K562 (cell line): ENCODE measurements around the gene FBXO44. TPM values are rescaled to one million over a fixed set of nuclear protein-coding genes. Genes with fewer than 3 reads are reported as not detected.

Source experiments
- ATAC-seq: fragments of 200-7000 bp; cut with Tn5 transposase; 3 replicates; pipeline ENCODE4 v1.9.1; 2020; ENCODE audit warnings: moderate library complexity
- BruUV-seq: library from RNA; stranded (reverse); fragments of 400-500 nt; replicated peaks from 2 replicates; lab custom pipeline; 2021; lab: Mats Ljungman, UMichigan
- CTCF ChIA-PET: fragments of 300-600 bp; formaldehyde crosslinking; extraction: SDS; loops from one replicate; lab custom pipeline; 2021; ENCODE audit warnings: low intra/inter-chr PET ratio; lab: Yijun Ruan, JAX
- POLR2A ChIA-PET: fragments of 300-600, 350-650 bp; sonication (Branson Sonifier 250); formaldehyde crosslinking; extraction: SDS; loops from one replicate; lab custom pipeline; 2021; ENCODE audit warnings: antibody characterized with exemption, inconsistent platforms; lab: Yijun Ruan, JAX
- DNase-seq, 4 experiments: peaks; one replicate each; pipeline versions ENCODE4 v3.0.0 to v3.0.0-alpha.2; 2011 to 2018; ENCODE audit warnings: low spot score in 3 of 4, mixed read lengths in 3 of 4; ENCODE audit errors: extremely low read depth in 1 of 4
- FAIRE-seq: peaks from 2 replicates; lab custom pipeline; 2011; peaks lifted over from hg19 to GRCh38; lab: Jason Lieb, UNC
- H2AFZ ChIP-seq: 2 replicates; pipeline ENCODE4 v1.6.0; 2011; ENCODE audit warnings: low read depth, low read length, control low read depth, inconsistent platforms
- H3K27ac ChIP-seq: fragments of 200-600 bp; 3 replicates; pipeline ENCODE4 v1.8.0; 2011; ENCODE audit warnings: low read depth, mild to moderate bottlenecking, control low read depth, inconsistent platforms, low read length, moderate library complexity, mixed read lengths; ENCODE audit errors: extremely low read depth
- H3K27me3 ChIP-seq, 2 experiments: fragments of 300-600 bp in 1 of 2; 2 replicates in 1 of 2; 3 replicates in 1 of 2; pipeline versions ENCODE4 v1.6.0 to v1.8.0; 2011; ENCODE audit warnings: inconsistent platforms in 2 of 2, low read length in 2 of 2, mild to moderate bottlenecking in 1 of 2, mixed read lengths in 1 of 2, moderate library complexity in 1 of 2; ENCODE audit not compliant: control insufficient read depth in 2 of 2, insufficient read depth in 2 of 2
- H3K36me3 ChIP-seq: fragments of 300-600 bp; 3 replicates; pipeline ENCODE4 v1.8.0; 2011; ENCODE audit warnings: mild to moderate bottlenecking, low read length, inconsistent platforms; ENCODE audit not compliant: control insufficient read depth, insufficient read depth
- H3K4me1 ChIP-seq, 2 experiments: fragments of 200-600 bp in 1 of 2; replicated peaks in 1 of 2; 2 replicates in 1 of 2; 3 replicates in 1 of 2; pipeline versions ENCODE4 v1.5.1 to v1.8.0; 2011; ENCODE audit warnings: inconsistent platforms in 2 of 2, low read length in 2 of 2, mild to moderate bottlenecking in 1 of 2, mixed read lengths in 1 of 2, moderate library complexity in 1 of 2; ENCODE audit not compliant: control insufficient read depth in 2 of 2, insufficient read depth in 2 of 2
- H3K4me2 ChIP-seq: 2 replicates; pipeline ENCODE4 v1.6.1; 2011; ENCODE audit warnings: low read length, control low read depth, inconsistent platforms, mixed read lengths; ENCODE audit not compliant: insufficient read depth
- H3K4me3 ChIP-seq: fragments of 200-600 bp; sonication (generic), shearing (Covaris generic); 2 replicates; pipeline ENCODE4 v1.5.1; 2016; ENCODE audit warnings: control low read depth, inconsistent platforms
- H3K79me2 ChIP-seq: fragments of 200-600 bp; 3 replicates; pipeline ENCODE4 v1.8.0; 2011; ENCODE audit warnings: low read length, inconsistent platforms; ENCODE audit not compliant: control insufficient read depth, insufficient read depth
- H3K9ac ChIP-seq, 2 experiments: 2 replicates each; pipeline versions ENCODE4 v1.6.0 to v1.6.1; 2011; ENCODE audit warnings: low read depth in 2 of 2, low read length in 2 of 2, control low read depth in 1 of 2, inconsistent platforms in 1 of 2, mild to moderate bottlenecking in 1 of 2, mixed read lengths in 1 of 2; ENCODE audit not compliant: insufficient read depth in 1 of 2
- H3K9me1 ChIP-seq: one replicate; pipeline ENCODE4 v1.6.0; 2011; ENCODE audit warnings: inconsistent platforms, mild to moderate bottlenecking, low read length, moderate library complexity; ENCODE audit not compliant: control insufficient read depth, insufficient read depth
- H3K9me3 ChIP-seq: replicated peaks from 2 replicates; pipeline ENCODE4 v1.5.1; 2011; ENCODE audit warnings: low read depth, low read length, inconsistent platforms; ENCODE audit not compliant: control insufficient read depth, insufficient read depth
- H4K20me1 ChIP-seq: replicated peaks from 2 replicates; pipeline ENCODE4 v1.6.1; 2011; ENCODE audit warnings: low read length, inconsistent platforms, mixed read lengths; ENCODE audit not compliant: control insufficient read depth, insufficient read depth
- HNRNPL ChIP-seq: fragments of 200-400 bp; formaldehyde crosslinking; IDR thresholded peaks from 2 replicates; pipeline ENCODE4 v1.6.1; 2017; ENCODE audit warnings: low read depth, mild to moderate bottlenecking, low read length
- NR3C1 ChIP-seq: sonication (generic); formaldehyde crosslinking; IDR thresholded peaks from 2 replicates; pipeline ENCODE4 v1.8.1; 2022; ENCODE audit warnings: missing genetic modification reagents
- ZBTB33 ChIP-seq: sonication (generic); formaldehyde crosslinking; IDR thresholded peaks from 2 replicates; pipeline ENCODE4 v1.8.1; 2023; ENCODE audit warnings: mild to moderate bottlenecking, missing genetic modification reagents
- ZNF583 ChIP-seq: fragments of 250-450 bp; sonication (Bioruptor Pico); IDR thresholded peaks from 2 replicates; pipeline ENCODE4 v1.4.0; 2020
- WGBS: fragments of 100-300 bp; shearing (Covaris generic); methylation state at CpG from one replicate; pipeline ENCODE4 v1.1.6; 2016; ENCODE audit warnings: low coverage, mixed read lengths; ENCODE audit not compliant: insufficient coverage; ENCODE audit errors: missing lambda C conversion rate; 5-methylcytosine and 5-hydroxymethylcytosine counted together
- in situ Hi-C: fragments of 300-500 bp; cut with MboI; formaldehyde crosslinking; loops from 4 replicates; pipeline ENCODE4 v1.15.0; 2018; ENCODE audit warnings: inconsistent platforms, mixed read lengths
- intact Hi-C: fragments of 100-400 bp; cut with micrococcal nuclease; formaldehyde crosslinking; loops from 2 replicates; pipeline ENCODE4 v1.14.2; 2022
- polyA plus RNA-seq, 8 experiments: library from polyadenylated mRNA; depleted of rRNA in 4 of 8; stranded (reverse) in 5 of 8; unstranded in 3 of 8; fragments of >200 nt; fragmentation: Nextera tagmentation in 2 of 8; fragmentation: Illumina TruSeq in 1 of 8; extraction: Ambion mirVana in 2 of 8; extraction: Trizol in 1 of 8; gene quantifications; 2 replicates each; pipeline versions ENCODE4 v1.2.1 to v1.2.3, GENCODE V29; 2011 to 2014; ENCODE audit warnings: inconsistent platforms in 1 of 8, missing spikeins in 1 of 8
- total RNA-seq, 7 experiments: library from RNA; depleted of rRNA in 6 of 7; stranded (reverse); fragments of >200 nt in 6 of 7; fragmentation: Illumina TruSeq in 2 of 7; extraction: Trizol in 2 of 7; gene quantifications; 2 replicates each; pipeline versions ENCODE4 v1.2.1 to v1.2.3, GENCODE V29; 2011 to 2021; ENCODE audit warnings: low replicate concordance in 1 of 7

Gene FBXO44
- total and polyA plus RNA-seq, 9 of the 15 experiments (the other 6 are each of a cell fraction or from before 2014, with no cell fraction given) = 0.69 to 20.9 (median 6.7) TPM

GRCh38 chr1:11691302-11691914 lies 36.7 kb downstream of the FBXO44 start, which contains the start of gene DRAXIN:
TSS of gene DRAXIN (plus strand) at chr1:11691710. CDS start at chr1:11706259, 14,549 bp downstream.
- intact Hi-C loops = no loop called here
- CTCF ChIA-PET = no interaction called here
- POLR2A ChIA-PET = no interaction called here
- H3K36me3 ChIP-seq = no peaks in the 10 kb centered on the region
- H3K9me1 ChIP-seq = no peaks in the 10 kb centered on the region
- no peaks in the 10 kb centered on the region for H3K27me3 ChIP-seq
- DNase-seq = no peak
- peak within 1 kb of the TSS; percentile 54; the same call in 1 of the 3 replicates for H3K27ac ChIP-seq
- BruUV-seq = no TSS peak
- H3K4me2 ChIP-seq = peak within 1 kb of the TSS; percentile 47; the same call in 1 of the 2 replicates
- WGBS = 88% methylated on average over 18 of the region's 78 CpGs
- H2AFZ ChIP-seq = peak within 1 kb of the TSS; percentile 88
- H3K9ac ChIP-seq = peak within 1 kb of the TSS in 1 of 2 experiments; percentile 70; a peak in 2 of 4 replicates
- in situ Hi-C loops = no loop called here
- FAIRE-seq = no peak
- no peaks in the 10 kb centered on the region for H3K9me3 ChIP-seq
- peaks cover 34 to 40% of the 10 kb centered on the region in 2 experiments for H3K4me1 ChIP-seq
- H3K4me3 ChIP-seq = no peak within 1 kb of the TSS
- no peaks in the 10 kb centered on the region for H3K79me2 ChIP-seq
- peak; percentile 51; the same call in 1 of the 2 replicates for TF ChIP-seq HNRNPL
- TF ChIP-seq NR3C1 = no peak
- no peak for ATAC-seq
- H4K20me1 ChIP-seq = no peaks in the 10 kb centered on the region

DNA sequence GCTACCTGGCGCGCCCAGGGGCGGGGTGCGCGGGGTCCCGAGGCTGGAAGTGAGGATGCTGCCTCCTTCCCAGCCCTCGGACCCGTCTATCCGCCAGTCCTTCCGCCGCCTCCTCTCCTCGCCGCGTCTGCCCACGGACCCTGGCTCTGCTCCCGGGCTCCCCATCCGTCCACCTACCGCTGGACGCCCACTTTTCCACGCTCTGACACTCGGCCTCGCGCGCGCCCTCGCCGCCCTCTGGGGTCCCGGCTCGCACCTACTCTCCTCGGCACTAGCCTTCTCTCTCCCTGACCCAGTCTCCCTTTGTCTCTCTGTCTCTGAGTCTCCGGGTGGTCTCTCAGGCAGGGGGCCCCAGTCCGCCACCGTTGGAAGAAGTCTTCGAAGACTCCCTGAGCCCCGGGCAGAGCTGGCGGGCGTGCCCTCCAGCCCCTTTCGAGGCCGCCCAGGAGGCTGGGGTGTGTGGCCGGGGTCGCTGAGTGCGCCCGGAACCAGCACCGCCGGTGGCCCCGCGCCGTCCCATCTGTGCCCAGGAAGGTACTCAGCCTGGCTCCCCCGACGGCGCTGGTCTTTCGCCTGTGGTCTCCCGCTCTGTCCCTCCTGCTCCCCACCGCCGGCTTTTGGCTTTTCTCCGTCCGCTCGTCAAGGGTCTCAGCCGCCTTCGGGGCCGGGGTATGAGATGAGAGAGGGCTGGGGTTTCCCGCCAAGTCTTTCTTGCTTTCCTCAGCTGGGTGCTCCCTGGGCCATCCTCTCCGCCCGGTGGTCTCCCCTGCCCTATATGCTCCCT lies 37.4 kb downstream of the FBXO44 start:
- CTCF ChIA-PET = no interaction called here
- FAIRE-seq = no peak

More for the DNA sequence above, 37.4 kb downstream of the FBXO44 start:
- 76% methylated on average over 44 of the region's 64 CpGs for WGBS
- Histone ChIP-seq H3K36me3 (no peaks in the 10 kb centered on the region), H3K9ac (0 out of 4 replicates have a peak overlapping the region, but pooled peaks of 1 of the 2 experiments have one; percentile 14), H3K4me2 (no peak overlapping the region), H4K20me1 (no peaks in the 10 kb centered on the region), H3K27me3 (no peaks in the 10 kb centered on the region), H3K27ac (no peak overlapping the region), H3K9me3 (no peaks in the 10 kb centered on the region), H3K4me1 (peaks cover 37 to 47% of the 10 kb centered on the region in 2 experiments), H3K9me1 (no peaks in the 10 kb centered on the region), H2AFZ (no peak overlapping the region), H3K79me2 (no peaks in the 10 kb centered on the region), H3K4me3 (no peak overlapping the region)
- in situ Hi-C loops = no loop called here
- POLR2A ChIA-PET = interaction anchor here (1.2 kb wide), 1 partner anchor 19 kb away, joined by 3 read pairs; no protein-coding TSS in a partner anchor
- BruUV-seq = no TSS peak
- no peak for ATAC-seq
- TF ChIP-seq ZNF583 (CRISPR knock-in tag) (no peak), ZBTB33 (peak; percentile 21; the same call in 1 of the 2 replicates)
- DNase-seq = no peak
- intact Hi-C loops = no loop called here
